ENCODE results near the gene PAPSS1. TPM values are rescaled to one million over a fixed set of nuclear protein-coding genes. Genes with fewer than 3 reads are reported as not detected.

The PAPSS1 gene
- total RNA-seq (2014; rRNA removed; shearing (Covaris generic); ENCODE audit: low replicate concordance) = 10.7 and 22.1 TPM in 2 replicates

DNA sequence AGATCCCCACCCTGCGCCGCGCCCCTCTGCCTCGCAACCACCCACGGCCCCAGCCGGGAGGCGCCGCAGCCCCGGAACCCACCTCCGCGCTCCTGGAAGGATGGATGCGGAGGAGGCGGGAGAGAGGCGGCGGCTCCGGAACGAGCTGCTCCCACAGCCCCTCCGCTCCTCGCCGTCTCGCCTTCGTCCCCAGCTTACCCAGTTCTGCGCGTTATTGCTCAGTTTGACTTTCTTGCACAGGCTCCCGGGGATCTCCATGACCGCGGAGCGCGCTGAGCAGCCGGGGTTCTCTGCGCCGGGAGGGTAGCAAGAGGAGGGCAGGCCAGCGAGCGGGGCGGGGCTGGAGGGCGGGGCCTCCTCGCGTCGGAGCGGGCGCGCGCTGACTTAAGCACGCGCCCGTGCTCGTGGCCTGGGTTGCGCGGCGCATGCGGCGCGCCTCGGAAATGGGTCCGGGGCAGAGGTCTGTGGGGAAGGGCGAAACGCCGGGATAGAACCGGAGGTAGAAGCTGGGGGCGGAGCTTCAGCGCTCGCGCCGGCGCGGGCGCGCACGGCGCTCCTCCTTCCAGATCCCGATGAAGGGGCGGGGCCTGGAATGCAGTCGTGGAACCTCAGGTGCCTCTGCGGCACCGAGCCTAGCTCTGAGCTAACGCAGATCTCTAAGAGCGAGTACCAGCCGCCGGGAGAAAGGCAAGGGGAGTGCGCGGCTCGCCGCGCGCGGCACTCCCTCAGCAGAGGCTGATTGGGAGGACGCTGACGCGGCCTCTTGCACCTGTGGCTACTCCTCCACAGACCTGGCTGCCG lies at the start of gene PAPSS1:
Gene PAPSS1 (minus strand): TSS at position 313 of the 801 bp plus-strand sequence. CDS start 55 bp downstream, at position 258.
- in situ Hi-C loops (cut with HindIII; ENCODE audit: low pct_unique_long_range_greater_than_20kb, low sequenced_read_pairs) = no loop called here
- DNase-seq (ENCODE audit: low read depth) = peak; percentile 97

DNA sequence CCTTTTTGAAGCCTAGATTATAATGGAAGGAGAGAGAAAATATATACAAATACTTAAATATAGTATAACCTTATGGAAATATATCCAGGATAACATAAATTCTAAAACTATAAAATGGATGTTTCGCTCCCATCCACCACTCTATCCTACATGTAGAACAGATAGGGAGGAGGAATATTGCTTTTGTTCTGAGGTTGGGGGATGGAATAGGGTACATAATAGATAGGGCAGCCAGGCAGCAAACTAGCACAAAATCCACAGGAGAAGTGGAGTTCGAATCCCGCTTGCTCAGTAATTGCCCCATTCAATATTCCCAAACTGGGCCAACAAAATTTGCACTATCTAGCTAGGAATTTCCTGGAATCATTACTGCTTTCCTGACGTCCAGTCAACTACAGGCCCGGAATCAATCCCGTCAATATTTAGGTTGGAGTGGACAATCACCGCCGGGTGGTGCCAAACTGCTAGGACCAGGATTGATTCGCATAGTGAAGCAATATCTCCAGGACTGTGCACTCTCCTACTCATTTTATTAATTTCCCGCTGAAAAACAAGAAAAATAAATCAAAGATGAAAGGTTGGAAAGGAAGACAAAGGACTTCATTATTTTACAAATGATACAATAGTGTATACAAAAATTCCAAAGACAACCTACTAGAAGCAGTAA lies 40.4 kb upstream of the PAPSS1 start:
- DNase-seq (ENCODE audit: low read depth) = no peak
- in situ Hi-C loops (cut with HindIII; ENCODE audit: low pct_unique_long_range_greater_than_20kb, low sequenced_read_pairs) = no loop called here

DNA sequence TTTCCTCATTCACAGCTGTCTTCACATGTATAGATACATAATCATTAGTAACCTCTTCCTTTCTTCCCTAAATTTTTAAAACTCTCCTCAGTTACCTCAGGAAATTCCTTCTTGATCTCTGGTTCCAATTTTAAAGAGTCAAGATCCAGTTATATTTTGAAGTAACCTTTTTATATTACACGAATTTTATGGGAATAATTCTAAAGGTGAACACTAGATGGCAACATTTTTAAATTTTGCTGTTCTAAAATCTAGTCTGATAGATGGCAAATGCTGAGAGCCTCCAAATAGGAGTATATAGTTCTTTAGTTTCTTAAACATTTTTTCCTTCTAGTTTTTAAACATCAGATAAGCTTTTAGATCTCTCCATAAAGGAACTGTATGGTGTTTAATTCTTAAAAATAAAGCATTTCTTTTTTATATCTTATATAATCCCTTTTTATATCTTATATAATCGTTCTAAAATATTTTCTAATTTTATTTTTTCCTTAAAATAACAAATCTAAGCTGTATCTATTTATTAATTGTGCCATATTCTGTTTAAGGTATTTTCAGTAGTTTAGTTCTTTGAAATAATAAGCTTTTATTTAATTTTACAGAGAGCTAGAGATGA lies 37.9 kb upstream of the PAPSS1 start:
- in situ Hi-C loops (cut with HindIII; ENCODE audit: low pct_unique_long_range_greater_than_20kb, low sequenced_read_pairs) = no loop called here
- no peak for DNase-seq (ENCODE audit: low read depth)

DNA sequence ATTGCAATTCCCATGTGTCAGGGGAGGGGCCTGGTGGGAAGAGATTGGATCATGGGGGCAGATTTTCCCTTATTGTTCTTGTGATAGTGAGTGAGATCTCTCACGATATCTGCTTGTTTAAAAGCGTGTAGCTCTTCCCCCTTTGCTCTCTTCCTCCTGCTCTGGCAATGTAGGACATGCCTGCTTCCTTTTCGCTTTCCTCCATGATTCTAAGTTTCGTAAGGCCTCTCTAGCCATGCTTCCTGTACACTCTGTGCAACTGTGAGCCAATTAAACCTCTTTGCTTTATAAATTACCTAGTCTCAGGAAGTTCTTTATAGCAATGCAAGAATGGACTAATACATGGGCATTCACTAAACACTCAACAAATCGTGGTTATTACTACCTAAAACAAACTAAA lies 37.2 kb upstream of the PAPSS1 start:
- in situ Hi-C loops (cut with HindIII; ENCODE audit: low pct_unique_long_range_greater_than_20kb, low sequenced_read_pairs) = no loop called here
- DNase-seq (ENCODE audit: low read depth) = no peak

DNA sequence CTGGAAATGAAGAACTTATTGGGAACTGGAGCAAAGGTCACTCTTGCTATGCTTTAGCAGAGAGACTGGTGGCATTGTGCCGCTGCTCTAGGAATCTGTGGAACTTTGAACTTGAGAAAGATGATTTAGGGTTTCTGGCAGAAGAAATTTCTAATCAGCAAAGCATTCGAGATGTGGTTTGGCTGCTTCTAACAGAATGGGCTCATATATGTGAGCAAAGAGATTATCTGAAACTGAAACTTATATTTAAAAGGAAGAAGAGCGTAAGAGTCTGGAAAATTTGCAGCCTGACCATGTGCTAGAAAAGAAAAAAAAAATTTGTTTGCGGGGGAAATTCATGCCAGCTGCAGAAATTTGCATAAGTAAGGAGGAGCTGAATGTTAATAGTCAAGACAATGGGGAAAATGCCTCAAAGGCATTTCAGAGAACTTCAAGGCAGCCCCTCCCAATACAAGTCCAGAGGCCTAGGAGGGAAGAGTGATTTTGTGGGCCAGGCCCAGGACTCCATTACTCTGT lies 35.9 kb upstream of the PAPSS1 start:
- DNase-seq (ENCODE audit: low read depth) = no peak
- in situ Hi-C loops (cut with HindIII; ENCODE audit: low pct_unique_long_range_greater_than_20kb, low sequenced_read_pairs) = no loop called here

DNA sequence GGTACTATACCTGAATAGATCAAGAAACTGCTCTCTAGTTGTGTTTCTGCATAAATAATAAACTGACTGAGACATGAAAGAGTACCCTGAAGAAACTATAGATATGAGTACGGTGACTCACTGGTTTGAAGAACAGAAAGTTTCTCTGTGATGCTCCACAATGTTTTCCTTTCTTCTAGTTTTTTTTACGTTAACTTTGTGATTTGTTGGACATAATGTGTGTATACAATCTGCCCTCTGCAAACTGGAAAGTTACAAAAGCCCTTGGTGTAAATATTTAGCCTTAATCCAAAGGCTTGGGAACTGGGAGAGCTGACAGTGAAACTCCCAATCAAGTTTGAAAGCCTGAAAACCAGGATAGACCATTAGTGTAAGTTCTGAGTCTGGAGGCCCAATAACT lies 31.6 kb upstream of the PAPSS1 start:
- no peak for DNase-seq (ENCODE audit: low read depth)
- in situ Hi-C loops (cut with HindIII; ENCODE audit: low pct_unique_long_range_greater_than_20kb, low sequenced_read_pairs) = no loop called here

DNA sequence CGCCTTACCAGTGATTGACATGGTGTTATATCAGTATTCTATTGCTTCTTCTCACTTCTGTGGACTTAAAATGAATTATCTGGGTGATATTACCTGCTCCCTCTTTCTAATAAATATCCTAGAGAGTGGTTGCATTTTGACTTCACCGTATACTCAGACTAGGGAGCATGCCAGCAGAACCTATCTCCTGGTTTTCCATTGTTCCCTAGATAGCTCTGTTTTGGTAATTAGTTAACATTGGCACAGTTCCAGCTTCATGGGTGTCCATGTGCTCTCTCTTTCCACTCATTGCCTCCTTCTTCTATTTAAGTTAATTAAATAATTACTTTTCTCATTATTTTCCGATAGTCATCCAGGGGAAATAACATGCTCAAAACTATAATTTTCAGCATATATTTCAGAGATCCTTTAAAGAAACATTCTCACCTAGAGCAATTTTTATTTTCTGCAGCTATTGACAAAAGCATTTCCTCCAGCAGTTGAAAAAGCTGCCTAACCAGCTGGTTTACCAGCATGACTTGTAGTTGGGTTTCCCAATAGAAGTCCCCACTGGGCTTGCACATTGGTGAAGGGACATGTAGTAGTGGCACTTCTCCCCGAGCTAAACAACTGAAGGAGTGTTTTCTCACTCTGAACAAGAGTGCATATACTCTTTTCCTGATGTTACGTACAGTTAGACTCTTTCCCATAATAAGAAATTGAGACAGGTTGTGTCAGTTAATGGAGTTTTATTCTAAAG lies 27.9 kb upstream of the PAPSS1 start:
- in situ Hi-C loops (cut with HindIII; ENCODE audit: low pct_unique_long_range_greater_than_20kb, low sequenced_read_pairs) = no loop called here
- no peak for DNase-seq (ENCODE audit: low read depth)

DNA sequence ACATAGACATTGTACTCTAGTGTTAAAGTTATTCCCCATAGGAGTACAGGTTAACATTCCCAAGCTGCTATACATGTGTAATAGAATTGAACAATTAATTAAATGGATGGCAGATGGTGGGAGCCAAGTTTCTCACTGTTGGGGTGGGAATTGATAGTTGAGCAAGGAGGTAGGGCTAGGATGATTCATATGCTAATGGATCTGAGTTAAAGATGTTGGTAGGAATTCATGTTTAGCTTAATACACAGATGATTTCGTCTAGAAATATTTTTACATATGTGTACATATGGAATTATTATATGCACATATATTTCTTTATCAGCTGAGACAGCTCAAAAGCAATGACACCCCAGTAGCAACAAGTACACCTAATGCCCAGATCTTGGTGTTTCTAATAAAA lies 26.1 kb upstream of the PAPSS1 start:
- no peak for DNase-seq (ENCODE audit: low read depth)
- in situ Hi-C loops (cut with HindIII; ENCODE audit: low pct_unique_long_range_greater_than_20kb, low sequenced_read_pairs) = no loop called here

DNA sequence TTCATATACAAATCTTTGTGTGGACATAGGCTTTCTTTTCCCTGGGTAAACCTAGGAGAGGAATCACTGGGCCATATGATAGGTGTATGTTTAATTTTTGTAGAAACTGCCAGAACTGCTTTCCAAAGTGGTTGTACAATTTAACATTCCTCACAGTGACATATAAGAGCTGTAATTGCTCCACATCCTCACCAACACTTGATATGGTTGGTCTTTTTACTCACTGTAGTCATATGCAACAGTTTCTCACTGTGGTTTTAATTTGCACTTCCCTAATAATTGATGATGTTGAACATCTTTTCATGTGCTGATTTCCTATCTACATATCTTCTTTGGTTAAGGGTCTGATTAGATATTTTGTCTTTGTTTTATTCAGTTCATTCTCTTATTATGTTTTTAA lies 24.5 kb upstream of the PAPSS1 start:
- no peak for DNase-seq (ENCODE audit: low read depth)
- in situ Hi-C loops (cut with HindIII; ENCODE audit: low pct_unique_long_range_greater_than_20kb, low sequenced_read_pairs) = no loop called here

DNA sequence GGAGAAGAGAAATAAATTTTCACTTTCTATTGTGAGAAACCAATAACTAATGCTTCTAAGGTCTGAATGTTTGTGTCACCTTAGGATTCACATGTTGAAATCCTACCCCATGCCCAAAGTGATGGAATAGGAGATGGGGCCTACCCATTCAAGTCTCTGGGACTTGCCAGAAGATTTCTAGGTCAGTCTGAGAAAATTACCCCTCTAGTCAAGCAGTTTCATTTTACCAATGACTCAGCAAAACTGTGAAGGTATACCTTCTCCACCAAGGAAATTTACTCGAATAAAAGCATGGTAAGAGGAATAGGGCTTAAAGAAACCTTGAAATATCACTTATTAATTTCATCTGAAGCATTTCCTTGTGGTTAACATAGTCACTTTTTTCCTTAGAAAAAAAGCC lies 23.5 kb upstream of the PAPSS1 start:
- DNase-seq (ENCODE audit: low read depth) = no peak

DNA sequence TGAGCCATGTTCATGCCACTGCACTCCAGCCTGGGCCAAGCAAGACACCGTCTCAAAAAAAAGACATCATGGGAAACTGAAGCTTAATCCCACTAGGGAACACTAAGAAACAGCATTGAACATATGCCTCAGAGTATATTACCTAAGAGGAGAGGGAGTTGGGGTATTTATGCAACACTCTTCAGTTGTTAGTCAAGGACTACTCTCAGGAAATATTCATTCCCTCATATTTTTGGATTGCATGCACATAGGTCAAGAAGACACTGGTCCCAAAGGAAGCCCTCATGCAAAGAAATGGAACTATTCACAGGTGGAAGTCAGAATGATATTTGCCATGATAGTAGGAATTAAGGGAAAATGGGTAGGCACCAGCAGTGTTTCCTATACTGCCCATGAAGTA lies 22.8 kb upstream of the PAPSS1 start:
- in situ Hi-C loops (cut with HindIII; ENCODE audit: low pct_unique_long_range_greater_than_20kb, low sequenced_read_pairs) = no loop called here
- no peak for DNase-seq (ENCODE audit: low read depth)

More for the DNA sequence above, 23.5 kb upstream of the PAPSS1 start:
- in situ Hi-C loops (cut with HindIII; ENCODE audit: low pct_unique_long_range_greater_than_20kb, low sequenced_read_pairs) = no loop called here

DNA sequence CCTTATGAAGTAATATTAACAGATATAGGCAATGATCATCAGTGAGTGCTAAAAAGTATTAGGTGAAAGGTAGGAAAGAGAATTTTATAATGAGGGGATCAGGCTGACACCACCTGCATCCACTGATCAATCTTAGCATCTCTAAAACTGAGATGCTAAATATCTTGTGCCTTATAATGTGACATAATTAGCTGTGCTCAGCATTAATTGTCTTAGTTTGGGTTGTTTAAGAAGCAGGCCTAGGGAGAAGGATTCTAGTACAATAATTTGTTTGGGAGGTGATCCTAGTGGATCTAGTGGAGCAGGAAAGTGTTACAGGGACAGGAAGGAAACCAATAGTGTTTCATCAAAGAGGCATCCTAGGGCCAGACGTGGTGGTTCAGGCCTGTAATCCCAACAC lies 22.2 kb upstream of the PAPSS1 start:
- in situ Hi-C loops (cut with HindIII; ENCODE audit: low pct_unique_long_range_greater_than_20kb, low sequenced_read_pairs) = no loop called here
- no peak for DNase-seq (ENCODE audit: low read depth)

DNA sequence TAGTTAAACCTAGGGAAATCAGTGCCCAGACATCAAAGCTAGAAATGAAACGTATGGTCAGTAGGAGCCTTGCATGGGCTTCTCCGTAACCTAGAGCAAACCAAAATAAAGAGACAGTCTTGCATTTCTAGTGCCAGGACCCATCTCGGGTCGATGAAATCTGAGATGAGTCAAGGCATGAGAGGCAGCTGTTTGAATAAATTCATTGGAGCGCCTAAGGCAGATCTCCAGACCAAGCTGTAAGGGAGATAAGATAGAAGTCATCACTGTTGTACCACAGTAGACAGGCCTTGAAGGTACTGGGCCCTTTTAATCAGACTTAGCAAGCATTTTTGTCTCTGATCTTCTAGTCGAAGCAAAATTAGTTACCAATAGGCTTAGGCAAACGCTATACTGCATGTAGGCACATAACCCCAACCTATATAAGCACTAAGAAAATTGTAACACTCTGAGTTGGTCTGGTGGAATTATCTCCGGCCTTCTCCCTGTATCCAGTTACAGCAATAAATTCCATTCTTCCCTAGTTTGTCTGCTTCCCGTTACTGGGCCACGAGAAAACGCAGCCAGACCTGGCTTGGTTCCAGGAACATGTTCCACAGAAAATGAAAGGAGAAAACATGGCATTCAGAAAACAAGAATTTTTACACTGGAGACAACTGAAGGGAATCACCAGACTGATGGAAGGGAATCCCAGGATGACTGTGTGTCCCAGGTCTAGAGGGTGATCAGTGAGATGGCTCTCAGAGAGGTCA lies 21.1 kb upstream of the PAPSS1 start:
- DNase-seq (ENCODE audit: low read depth) = no peak

DNA sequence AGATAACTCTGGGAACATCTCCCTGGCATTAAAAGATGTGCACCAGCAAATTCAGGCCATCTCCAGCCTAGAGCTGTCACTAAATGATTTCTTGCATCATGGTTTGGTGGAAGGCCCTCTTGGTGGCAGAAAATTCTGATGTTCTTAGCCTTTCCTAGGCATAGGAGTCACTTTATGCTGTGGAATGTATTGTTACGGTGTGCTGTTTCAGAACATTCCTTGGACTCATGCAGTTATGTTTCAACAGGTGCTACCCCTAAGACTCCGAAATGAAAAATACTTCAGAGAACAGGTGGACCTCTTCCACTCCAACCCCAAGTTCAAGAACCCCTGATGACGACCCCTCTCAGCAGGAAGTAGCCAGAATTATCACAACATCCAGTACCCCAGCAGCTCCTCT lies 20.3 kb upstream of the PAPSS1 start:
- in situ Hi-C loops (cut with HindIII; ENCODE audit: low pct_unique_long_range_greater_than_20kb, low sequenced_read_pairs) = no loop called here
- DNase-seq (ENCODE audit: low read depth) = no peak

More for the DNA sequence above, 21.1 kb upstream of the PAPSS1 start:
- in situ Hi-C loops (cut with HindIII; ENCODE audit: low pct_unique_long_range_greater_than_20kb, low sequenced_read_pairs) = no loop called here

DNA sequence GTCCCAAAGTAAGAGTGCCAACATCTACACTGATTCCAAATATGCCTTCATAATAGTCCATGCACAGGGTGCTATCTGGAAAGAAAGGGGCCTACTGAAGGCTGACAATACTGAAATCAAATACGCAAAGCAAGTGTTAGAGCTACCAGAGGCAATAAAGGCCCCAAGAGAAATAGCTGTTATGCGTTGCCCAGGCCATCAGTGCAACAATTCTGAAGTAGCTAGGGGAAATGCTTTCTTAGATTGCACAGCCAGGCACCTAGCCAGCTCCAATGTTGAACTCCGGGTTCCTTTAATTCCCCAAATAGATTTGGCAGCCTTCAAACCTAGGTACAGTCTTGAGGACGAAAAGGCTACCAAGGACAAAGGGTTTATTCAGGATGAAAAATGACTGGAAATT lies 17.4 kb upstream of the PAPSS1 start:
- in situ Hi-C loops (cut with HindIII; ENCODE audit: low pct_unique_long_range_greater_than_20kb, low sequenced_read_pairs) = no loop called here
- DNase-seq (ENCODE audit: low read depth) = no peak

DNA sequence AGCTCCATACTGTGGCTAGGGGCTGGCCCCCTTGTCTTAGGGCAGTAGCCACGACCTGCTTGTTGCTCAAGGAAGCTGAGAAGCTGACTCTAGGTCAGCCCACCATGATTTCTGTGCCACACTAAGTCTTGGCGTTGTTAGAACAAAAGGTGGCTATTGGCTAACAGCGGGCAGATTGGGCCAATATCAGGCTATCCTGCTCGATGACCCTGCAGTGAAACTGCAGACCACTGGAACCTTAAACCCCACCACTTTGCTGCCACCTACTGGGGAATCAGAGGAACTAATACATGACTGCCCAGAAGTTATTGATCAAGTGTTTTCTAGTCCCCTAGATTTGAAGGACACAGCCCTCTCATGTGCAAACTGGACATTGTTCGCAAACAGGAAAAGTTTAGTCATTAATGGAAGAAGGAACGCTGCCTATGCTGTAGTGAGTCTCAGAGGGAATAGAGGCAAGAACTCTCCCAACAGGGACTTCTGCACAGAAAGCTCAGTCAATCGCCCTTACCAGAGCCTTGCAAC lies 17.0 kb upstream of the PAPSS1 start:
- in situ Hi-C loops (cut with HindIII; ENCODE audit: low pct_unique_long_range_greater_than_20kb, low sequenced_read_pairs) = no loop called here
- no peak for DNase-seq (ENCODE audit: low read depth)

DNA sequence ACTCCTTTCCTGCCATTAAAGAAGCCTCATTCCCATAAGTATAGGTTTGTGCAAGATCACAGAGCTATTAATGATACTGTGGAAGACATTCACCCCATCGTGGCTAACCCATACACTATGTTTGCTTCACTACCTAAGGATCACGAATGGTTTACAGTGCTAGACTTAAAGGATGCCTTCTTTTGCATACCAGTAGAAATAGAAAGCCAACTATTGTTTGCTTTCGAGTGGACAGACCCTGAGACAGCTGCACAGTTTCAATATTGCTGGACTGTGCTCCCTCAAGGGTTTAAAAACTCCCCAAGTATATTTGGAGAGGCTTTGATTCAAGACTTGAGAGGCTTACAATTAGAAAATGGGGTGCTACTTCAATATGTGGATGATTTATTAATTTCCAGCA lies 16.0 kb upstream of the PAPSS1 start:
- no peak for DNase-seq (ENCODE audit: low read depth)
- in situ Hi-C loops (cut with HindIII; ENCODE audit: low pct_unique_long_range_greater_than_20kb, low sequenced_read_pairs) = no loop called here

DNA sequence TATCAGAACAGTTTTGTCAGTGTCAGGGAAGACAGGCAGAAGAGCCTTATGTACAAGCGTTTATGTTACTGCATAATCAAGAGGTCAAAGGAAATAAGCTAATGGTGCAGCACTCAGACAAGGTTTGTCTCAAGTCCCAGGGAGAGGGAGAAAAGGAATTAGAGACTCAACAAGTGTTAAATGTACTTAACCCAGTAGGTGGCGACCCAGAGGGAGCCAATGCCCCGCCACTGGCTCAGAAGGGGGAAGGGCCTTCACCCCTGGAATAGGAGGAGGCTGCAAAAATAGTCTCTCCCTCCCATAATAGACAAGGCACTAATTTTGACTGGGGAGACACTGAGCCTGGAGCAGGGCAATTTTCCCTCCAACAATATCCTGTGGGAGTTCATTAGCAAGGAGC lies 14.1 kb upstream of the PAPSS1 start:
- in situ Hi-C loops (cut with HindIII; ENCODE audit: low pct_unique_long_range_greater_than_20kb, low sequenced_read_pairs) = no loop called here
- DNase-seq (ENCODE audit: low read depth) = no peak
